MM.1S (cell line): ENCODE data around the gene MAN1C1.

Experiments
- EZH2phosphoT487 ChIP-seq: fragments of 300-600 bp; sonication (generic); IDR thresholded peaks from 2 replicates; pipeline ENCODE4 v1.6.1; 2018; ENCODE audit warnings: antibody characterized with exemption, low read length
- TF ChIP-seq, protein P1 (sequence below): fragments of 300-600 bp; sonication (generic); IDR thresholded peaks from 2 replicates; pipeline ENCODE4 v1.5.1; 2016; ENCODE audit warnings: antibody characterized with exemption, low read length, mixed read lengths

DNA sequence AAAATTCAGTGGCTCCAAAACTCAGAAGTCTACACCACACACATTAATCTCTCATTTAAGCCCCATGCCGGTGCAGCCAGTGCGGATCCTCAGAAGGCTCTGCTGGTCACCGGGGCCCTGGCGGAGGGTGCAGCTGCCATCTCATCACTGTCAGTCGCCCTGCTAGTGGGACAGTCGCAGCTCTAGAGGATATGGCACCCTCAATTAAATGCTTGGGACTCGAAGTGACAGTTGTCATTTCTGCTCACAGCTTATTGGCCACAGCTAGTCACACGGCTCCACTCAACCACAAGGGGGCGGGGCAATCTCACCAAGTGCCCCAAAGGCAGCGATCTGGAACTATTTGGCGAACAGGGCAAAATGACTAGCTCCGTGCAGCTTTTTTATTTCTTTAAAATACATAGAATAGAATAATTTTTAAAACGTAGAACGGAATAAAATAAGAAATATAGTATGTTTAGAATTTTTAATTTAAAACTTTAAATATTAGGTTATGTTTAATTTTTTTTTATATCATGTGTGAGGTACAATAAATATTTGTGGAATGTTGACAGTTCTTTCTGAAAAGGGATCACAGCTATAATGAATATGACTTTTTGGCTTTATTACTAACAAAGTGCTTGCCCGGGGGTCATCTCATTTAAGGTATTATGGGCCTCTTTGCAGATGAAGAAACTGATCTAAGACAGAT is 8.0 kb upstream of the MAN1C1 start:
- TF ChIP-seq, protein P1, sequence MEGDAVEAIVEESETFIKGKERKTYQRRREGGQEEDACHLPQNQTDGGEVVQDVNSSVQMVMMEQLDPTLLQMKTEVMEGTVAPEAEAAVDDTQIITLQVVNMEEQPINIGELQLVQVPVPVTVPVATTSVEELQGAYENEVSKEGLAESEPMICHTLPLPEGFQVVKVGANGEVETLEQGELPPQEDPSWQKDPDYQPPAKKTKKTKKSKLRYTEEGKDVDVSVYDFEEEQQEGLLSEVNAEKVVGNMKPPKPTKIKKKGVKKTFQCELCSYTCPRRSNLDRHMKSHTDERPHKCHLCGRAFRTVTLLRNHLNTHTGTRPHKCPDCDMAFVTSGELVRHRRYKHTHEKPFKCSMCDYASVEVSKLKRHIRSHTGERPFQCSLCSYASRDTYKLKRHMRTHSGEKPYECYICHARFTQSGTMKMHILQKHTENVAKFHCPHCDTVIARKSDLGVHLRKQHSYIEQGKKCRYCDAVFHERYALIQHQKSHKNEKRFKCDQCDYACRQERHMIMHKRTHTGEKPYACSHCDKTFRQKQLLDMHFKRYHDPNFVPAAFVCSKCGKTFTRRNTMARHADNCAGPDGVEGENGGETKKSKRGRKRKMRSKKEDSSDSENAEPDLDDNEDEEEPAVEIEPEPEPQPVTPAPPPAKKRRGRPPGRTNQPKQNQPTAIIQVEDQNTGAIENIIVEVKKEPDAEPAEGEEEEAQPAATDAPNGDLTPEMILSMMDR: peak; percentile 32; the same call in 1 of the 2 replicates
- TF ChIP-seq EZH2phosphoT487: no peak
